NT2/D1 (cell line): Measurements from ENCODE around the gene GRIN1.
A peak's percentile ranks its signal among the peaks of the same experiment; 100 is the strongest.

ENCODE experiments used
- DNase-seq: peaks from one replicate; pipeline ENCODE4 v3.0.0-alpha.2; 2011; ENCODE audit warnings: low read depth, low spot score
- H3K27me3 ChIP-seq: 2 replicates; pipeline ENCODE4 v1.6.0; 2011; ENCODE audit warnings: mild to moderate bottlenecking; ENCODE audit not compliant: insufficient read length, insufficient read depth
- H3K36me3 ChIP-seq: 2 replicates; pipeline ENCODE4 v1.6.1; 2011; ENCODE audit warnings: mild to moderate bottlenecking, low read length, mixed read lengths; ENCODE audit not compliant: insufficient read depth, insufficient read length
- H3K4me1 ChIP-seq: 2 replicates; pipeline ENCODE4 v1.5.1; 2011; ENCODE audit not compliant: insufficient read depth, insufficient read length
- H3K4me3 ChIP-seq: 2 replicates; pipeline ENCODE4 v1.5.1; 2011; ENCODE audit warnings: low read depth; ENCODE audit not compliant: insufficient read length
- H3K9ac ChIP-seq: 2 replicates; pipeline ENCODE4 v1.6.0; 2011; ENCODE audit warnings: low read depth; ENCODE audit not compliant: insufficient read length
- H3K9me3 ChIP-seq: 2 replicates; pipeline ENCODE4 v1.5.1; 2011; ENCODE audit warnings: mild to moderate bottlenecking, low read length; ENCODE audit not compliant: insufficient read depth
- SUZ12 ChIP-seq: IDR thresholded peaks from 2 replicates; pipeline ENCODE4 v1.6.1; 2011; ENCODE audit not compliant: insufficient read length, insufficient read depth; ENCODE audit errors: extremely low read depth
- YY1 ChIP-seq: IDR thresholded peaks from 2 replicates; pipeline ENCODE4 v1.6.1; 2011; ENCODE audit not compliant: insufficient read length, insufficient read depth
- ZNF274 ChIP-seq: IDR thresholded peaks from 2 replicates; pipeline ENCODE4 v1.6.1; 2011; ENCODE audit warnings: mild to moderate bottlenecking, low read depth, low read length

The GRIN1 gene

DNA sequence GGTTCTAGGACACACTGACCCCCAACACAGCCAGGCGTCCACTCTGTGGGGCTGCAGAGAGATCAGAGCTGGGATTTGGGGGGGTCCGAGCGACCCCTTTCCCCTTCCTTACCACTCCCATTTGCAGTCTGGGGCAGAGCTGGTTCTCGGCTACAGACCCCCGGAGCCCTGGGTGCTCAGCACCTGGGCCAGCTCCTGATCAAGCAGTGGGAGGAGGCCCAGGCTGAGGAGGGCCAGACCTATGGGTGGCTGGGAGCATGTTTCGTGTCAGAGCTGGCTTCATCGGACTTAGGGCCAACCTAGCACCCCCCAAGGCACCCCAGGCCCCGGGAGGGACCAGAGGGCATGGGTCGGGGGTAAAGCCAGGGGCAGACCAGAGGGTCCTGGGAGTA lies 7.6 kb downstream of the GRIN1 start:
- Histone ChIP-seq H3K36me3 (no peaks in the 10 kb centered on the region), H3K4me1 (peaks cover 14% of the 10 kb centered on the region), H3K9me3 (no peaks in the 10 kb centered on the region), H3K9ac (no peak overlapping the region), H3K4me3 (no peak overlapping the region), H3K27me3 (peaks cover 25% of the 10 kb centered on the region)
- TF ChIP-seq ZNF274: no peak
- no peak for TF ChIP-seq YY1
- TF ChIP-seq SUZ12: no peak
- DNase-seq: no peak

DNA sequence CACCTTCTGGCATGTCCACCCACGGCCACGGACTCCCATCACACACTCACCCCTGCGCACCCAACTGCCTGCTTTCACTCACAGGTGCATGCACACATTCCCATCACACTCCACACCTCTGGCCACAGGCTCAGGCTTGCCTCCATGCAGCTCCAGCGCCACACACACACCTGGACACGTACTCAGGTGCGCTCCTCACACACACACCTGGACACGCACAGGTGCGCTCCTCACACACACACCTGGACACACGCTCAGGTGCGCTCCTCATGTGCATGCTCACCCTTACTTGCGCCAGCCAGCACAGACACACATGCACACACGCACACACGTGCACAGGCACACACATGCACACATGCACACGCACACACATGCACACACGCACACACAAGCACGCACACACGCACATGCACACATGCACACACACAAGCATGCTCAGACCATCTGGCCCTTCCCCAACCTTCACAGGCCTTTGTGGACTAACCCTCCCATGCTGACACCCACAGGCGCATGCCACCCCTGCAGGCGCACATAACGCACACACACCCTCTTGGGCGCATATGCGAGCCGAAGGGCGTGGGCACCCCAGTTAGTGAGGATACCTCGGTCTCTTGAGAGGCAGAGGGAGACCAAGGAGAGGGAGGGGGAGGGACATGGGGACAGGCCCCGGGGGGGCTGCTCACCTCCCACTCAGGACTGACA lies 8.3 kb downstream of the GRIN1 start:
- H3K9me3 ChIP-seq: no peaks in the 10 kb centered on the region
- TF ChIP-seq YY1 (no peak), ZNF274 (no peak), SUZ12 (no peak)
- H3K9ac ChIP-seq: no peak overlapping the region
- peaks cover 14% of the 10 kb centered on the region for H3K4me1 ChIP-seq
- peaks cover 17% of the 10 kb centered on the region for H3K27me3 ChIP-seq
- no peaks in the 10 kb centered on the region for H3K36me3 ChIP-seq
- H3K4me3 ChIP-seq: no peak overlapping the region
- no peak for DNase-seq

DNA sequence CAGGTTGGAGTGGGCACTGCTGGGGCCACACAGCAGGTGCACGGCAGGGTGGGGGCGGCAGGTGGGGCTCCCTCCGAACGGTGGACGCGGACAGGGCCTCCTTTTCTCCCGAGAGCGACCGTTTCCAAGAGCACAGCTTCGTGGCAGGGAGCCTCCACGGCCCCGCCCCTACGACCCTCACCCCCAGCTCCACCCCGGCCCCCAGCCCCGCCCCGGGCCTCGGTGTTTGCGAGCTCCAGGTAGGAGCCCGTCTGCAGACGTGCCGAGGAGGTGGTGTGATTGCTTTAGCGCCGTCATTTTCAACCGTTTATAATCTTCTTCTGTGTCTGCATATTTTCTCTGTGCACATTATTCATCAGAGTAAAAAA lies 8.8 kb downstream of the GRIN1 start:
- Histone ChIP-seq H3K4me3 (no peak overlapping the region), H3K27me3 (peaks cover 12% of the 10 kb centered on the region), H3K36me3 (no peaks in the 10 kb centered on the region), H3K4me1 (peaks cover 14% of the 10 kb centered on the region), H3K9me3 (no peaks in the 10 kb centered on the region), H3K9ac (no peak overlapping the region)
- TF ChIP-seq YY1 (no peak), SUZ12 (no peak), ZNF274 (no peak)
- DNase-seq: no peak

DNA sequence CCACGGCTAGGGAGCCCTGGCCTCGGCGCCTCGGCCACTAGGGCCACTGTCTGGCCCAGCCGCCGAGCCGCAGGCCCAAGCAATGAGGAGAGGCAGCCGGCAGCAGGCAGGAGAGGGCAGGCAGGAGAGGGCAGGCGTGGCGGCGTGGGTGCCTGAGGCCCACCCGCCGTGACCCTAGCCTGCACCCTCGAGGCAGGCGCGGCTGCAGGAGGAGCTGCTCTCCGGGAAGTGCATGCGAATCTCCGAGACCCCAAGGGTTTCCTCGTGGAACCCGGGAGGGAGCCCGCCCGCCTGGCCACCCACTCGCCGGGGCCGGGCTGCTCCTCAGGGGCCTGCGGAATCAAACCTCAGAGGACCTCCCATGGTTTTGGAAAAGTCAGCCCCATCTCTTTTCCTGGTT lies 9.3 kb downstream of the GRIN1 start:
- no peak overlapping the region for H3K4me3 ChIP-seq

DNA sequence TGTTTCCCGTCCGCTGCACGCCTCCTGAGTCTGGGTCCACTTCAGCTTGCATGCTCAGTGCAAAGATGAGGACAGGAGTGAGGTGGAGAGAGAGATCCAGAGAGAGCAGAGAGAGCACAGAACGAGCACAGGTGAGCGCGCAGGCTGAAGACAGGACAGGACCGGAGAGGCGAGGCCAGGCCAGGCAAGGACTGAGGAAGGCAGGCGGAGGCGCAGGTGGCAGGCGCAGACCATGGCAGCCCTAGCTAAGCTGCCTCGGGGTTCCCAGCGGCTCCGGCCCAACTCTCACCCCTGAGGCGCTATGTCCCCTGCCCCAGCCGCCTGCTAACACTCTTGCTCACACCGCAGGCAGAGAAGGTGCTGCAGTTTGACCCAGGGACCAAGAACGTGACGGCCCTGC lies 9.7 kb downstream of the GRIN1 start:
- H3K4me1 ChIP-seq: peaks cover 14% of the 10 kb centered on the region
- no peak overlapping the region for H3K4me3 ChIP-seq
- DNase-seq: no peak
- H3K27me3 ChIP-seq: peaks cover 3% of the 10 kb centered on the region
- TF ChIP-seq YY1 (no peak), SUZ12 (no peak), ZNF274 (no peak)
- peak overlapping the region; percentile 25 for H3K9ac ChIP-seq
- H3K9me3 ChIP-seq: no peaks in the 10 kb centered on the region
- no peaks in the 10 kb centered on the region for H3K36me3 ChIP-seq

More for the DNA sequence above, 9.3 kb downstream of the GRIN1 start:
- H3K9me3 ChIP-seq: no peaks in the 10 kb centered on the region
- no peaks in the 10 kb centered on the region for H3K36me3 ChIP-seq
- H3K9ac ChIP-seq: peak overlapping the region; percentile 25
- DNase-seq: no peak
- TF ChIP-seq SUZ12 (no peak), ZNF274 (no peak), YY1 (no peak)
- H3K27me3 ChIP-seq: peaks cover 7% of the 10 kb centered on the region
- H3K4me1 ChIP-seq: peaks cover 14% of the 10 kb centered on the region

DNA sequence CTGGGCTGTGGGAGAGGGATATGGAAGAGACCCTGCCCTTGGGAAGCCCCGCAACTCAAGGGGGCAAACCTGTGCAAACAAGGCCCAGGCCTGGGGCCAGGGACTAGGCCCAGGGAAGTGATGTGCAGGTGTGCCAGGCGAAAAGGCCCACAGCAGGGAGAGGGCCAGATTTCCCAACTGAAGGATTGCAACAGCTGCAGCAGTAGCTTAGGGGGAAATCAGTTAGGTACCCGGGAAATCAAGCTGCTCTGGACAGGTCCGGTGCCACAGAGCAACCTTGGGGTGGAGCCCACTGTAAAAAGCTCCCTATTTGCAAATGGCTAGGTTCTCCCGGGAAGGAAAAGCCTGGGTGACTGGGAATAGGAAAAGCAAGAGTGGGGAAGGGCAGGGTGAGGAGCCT lies 10.4 kb downstream of the GRIN1 start:
- Histone ChIP-seq H3K36me3 (no peaks in the 10 kb centered on the region), H3K9me3 (no peaks in the 10 kb centered on the region), H3K27me3 (no peaks in the 10 kb centered on the region), H3K9ac (peak overlapping the region; percentile 72), H3K4me3 (peak overlapping the region; percentile 15), H3K4me1 (peaks cover 14% of the 10 kb centered on the region)
- DNase-seq: no peak
- TF ChIP-seq YY1 (no peak), ZNF274 (no peak), SUZ12 (no peak)

DNA sequence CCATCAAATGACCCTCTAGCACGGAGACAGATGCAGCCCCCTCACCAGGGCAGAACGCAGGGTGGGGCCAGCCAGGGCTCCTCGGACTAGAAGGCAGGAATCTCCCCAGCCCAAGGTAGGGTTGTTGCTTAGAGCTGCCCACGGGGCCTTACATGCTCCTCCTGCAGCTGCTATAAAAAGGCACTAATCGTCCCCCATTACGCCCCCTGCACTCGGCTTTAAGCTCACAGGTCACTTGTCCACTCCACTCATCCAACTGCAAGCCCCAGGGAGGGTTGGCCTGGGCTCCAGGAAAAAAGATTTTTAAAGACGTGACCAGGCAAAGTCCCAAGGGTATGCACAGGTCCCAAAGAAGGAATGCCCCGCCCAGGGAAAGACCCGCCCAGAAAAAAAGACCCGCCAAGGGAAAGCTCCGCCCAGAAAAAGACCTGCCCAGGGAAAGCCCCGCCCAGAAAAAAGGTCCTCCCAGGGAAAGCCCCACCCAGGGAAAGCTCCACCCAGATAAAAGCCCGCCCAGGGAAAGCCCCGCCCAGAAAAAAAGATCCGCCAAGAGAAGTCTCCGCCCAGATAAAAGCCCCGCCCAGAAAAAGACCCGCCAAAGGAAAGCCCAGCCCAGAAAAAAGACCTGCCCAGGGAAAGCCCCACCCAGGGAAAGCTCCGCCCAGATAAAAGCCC lies 11.1 kb downstream of the GRIN1 start:
- Histone ChIP-seq H3K4me3 (peak overlapping the region; percentile 15), H3K27me3 (peaks cover 6% of the 10 kb centered on the region), H3K4me1 (peaks cover 14% of the 10 kb centered on the region), H3K36me3 (no peaks in the 10 kb centered on the region), H3K9me3 (no peaks in the 10 kb centered on the region), H3K9ac (peak overlapping the region; percentile 72)
- DNase-seq: peak; percentile 79
- TF ChIP-seq SUZ12: no peak
- no peak for TF ChIP-seq YY1
- no peak for TF ChIP-seq ZNF274
